ENCODE results near the gene ANKRD62. TPM values are rescaled to one million over a fixed set of nuclear protein-coding genes. Genes with fewer than 3 reads are reported as not detected.

ANKRD62 gene
- total RNA-seq = not detected

GRCh38 chr18:12093520-12094257 lies at the start of gene ANKRD62:
TSS of gene ANKRD62 (plus strand) at chr18:12093843. CDS start at chr18:12094018, 175 bp downstream.
- no peak for DNase-seq (ENCODE audit: low spot score in 2 of 2)
- no peak for FAIRE-seq

- DNase-seq (ENCODE audit: low spot score in 2 of 2) (no peak), FAIRE-seq (no peak)
Observed at GRCh38 chr18:12044591-12044990, 49.1 kb upstream of the ANKRD62 start.

- DNase-seq (ENCODE audit: low spot score in 2 of 2) = no peak
Observed at GRCh38 chr18:12046046-12046750, 47.4 kb upstream of the ANKRD62 start.

GRCh38 chr18:12046751-12047335 lies 46.8 kb upstream of the ANKRD62 start:
- FAIRE-seq (no peak), DNase-seq (ENCODE audit: low spot score in 2 of 2) (no peak)

More at GRCh38 chr18:12046046-12046750, 47.4 kb upstream of the ANKRD62 start:
- no peak for FAIRE-seq

GRCh38 chr18:12048010-12048826 lies 45.4 kb upstream of the ANKRD62 start:
- DNase-seq (ENCODE audit: low spot score in 2 of 2) (no peak), FAIRE-seq (no peak)

GRCh38 chr18:12048827-12049175 lies 44.8 kb upstream of the ANKRD62 start:
- FAIRE-seq = no peak
- no peak for DNase-seq (ENCODE audit: low spot score in 2 of 2)

GRCh38 chr18:12049978-12050811 lies 43.4 kb upstream of the ANKRD62 start:
- DNase-seq (ENCODE audit: low spot score in 2 of 2) (no peak), FAIRE-seq (no peak)

GRCh38 chr18:12052866-12053265 lies 40.8 kb upstream of the ANKRD62 start:
- DNase-seq (ENCODE audit: low spot score in 2 of 2) (no peak), FAIRE-seq (no peak)

- DNase-seq (ENCODE audit: low spot score in 2 of 2) (no peak), FAIRE-seq (no peak)
Observed at GRCh38 chr18:12053289-12053688, 40.4 kb upstream of the ANKRD62 start.

- no peak for FAIRE-seq
- DNase-seq (ENCODE audit: low spot score in 2 of 2) = no peak
Observed at GRCh38 chr18:12056034-12056883, 37.4 kb upstream of the ANKRD62 start.

- FAIRE-seq (no peak), DNase-seq (ENCODE audit: low spot score in 2 of 2) (no peak)
Observed at GRCh38 chr18:12056884-12057402, 36.7 kb upstream of the ANKRD62 start.

- DNase-seq (ENCODE audit: low spot score in 2 of 2) (no peak), FAIRE-seq (no peak)
Observed at GRCh38 chr18:12057419-12058039, 36.1 kb upstream of the ANKRD62 start.

GRCh38 chr18:12059334-12060181 lies 34.1 kb upstream of the ANKRD62 start:
- no peak for FAIRE-seq
- no peak for DNase-seq (ENCODE audit: low spot score in 2 of 2)

GRCh38 chr18:12060182-12060870 lies 33.3 kb upstream of the ANKRD62 start:
- DNase-seq (ENCODE audit: low spot score in 2 of 2) = no peak

GRCh38 chr18:12061685-12062084 lies 32.0 kb upstream of the ANKRD62 start:
- FAIRE-seq = no peak
- no peak for DNase-seq (ENCODE audit: low spot score in 2 of 2)

More at GRCh38 chr18:12060182-12060870, 33.3 kb upstream of the ANKRD62 start:
- FAIRE-seq = no peak

GRCh38 chr18:12062974-12063373 lies 30.7 kb upstream of the ANKRD62 start:
- DNase-seq (ENCODE audit: low spot score in 2 of 2) = no peak
- FAIRE-seq = no peak

All from frontal cortex (tissue), 4 donors.